LNCAP (cell line): Measurements from ENCODE around the gene UBE2E3.

Experiments used
- TF ChIP-seq, protein P1 (sequence below): fragments of 450-650 bp; IDR thresholded peaks from 2 replicates; pipeline ENCODE4 v1.5.1; 2017; ENCODE audit warnings: mild to moderate bottlenecking

Gene UBE2E3

DNA sequence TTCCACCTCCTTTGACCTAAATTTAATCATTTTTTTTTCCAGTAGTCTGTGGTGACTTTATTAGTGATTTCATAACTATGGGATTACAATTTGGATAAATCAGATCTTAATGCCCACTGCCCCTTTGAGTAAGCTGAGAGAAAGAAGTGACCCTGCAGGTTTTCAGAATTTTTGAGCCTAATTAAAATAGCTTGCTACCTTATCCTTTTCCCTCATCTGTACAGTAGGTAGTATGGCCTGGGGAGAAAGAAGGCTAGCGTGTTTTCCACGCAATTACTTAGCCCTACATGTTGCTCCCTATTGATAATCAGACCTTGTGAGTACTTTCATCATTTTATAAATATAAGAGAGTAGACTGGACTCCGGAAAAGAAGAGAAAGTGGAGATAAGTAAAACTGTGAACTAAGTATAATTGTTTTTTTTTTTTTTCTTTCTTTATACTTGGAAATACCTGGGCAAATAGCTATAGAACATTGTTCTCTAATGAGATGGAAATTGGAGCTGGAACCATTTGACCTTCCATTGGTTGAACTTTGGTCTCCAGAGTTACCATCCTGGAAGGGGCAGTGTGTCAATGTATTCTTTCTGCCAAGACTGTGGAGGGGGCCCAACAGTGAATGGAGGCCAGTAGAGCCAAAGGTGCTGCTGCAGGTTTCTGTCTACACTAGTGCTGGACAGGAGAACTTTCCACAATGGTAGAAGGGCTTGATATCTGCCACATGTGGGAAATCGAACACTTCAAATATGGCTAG is 26.9 kb downstream of the UBE2E3 start:
- TF ChIP-seq, protein P1, sequence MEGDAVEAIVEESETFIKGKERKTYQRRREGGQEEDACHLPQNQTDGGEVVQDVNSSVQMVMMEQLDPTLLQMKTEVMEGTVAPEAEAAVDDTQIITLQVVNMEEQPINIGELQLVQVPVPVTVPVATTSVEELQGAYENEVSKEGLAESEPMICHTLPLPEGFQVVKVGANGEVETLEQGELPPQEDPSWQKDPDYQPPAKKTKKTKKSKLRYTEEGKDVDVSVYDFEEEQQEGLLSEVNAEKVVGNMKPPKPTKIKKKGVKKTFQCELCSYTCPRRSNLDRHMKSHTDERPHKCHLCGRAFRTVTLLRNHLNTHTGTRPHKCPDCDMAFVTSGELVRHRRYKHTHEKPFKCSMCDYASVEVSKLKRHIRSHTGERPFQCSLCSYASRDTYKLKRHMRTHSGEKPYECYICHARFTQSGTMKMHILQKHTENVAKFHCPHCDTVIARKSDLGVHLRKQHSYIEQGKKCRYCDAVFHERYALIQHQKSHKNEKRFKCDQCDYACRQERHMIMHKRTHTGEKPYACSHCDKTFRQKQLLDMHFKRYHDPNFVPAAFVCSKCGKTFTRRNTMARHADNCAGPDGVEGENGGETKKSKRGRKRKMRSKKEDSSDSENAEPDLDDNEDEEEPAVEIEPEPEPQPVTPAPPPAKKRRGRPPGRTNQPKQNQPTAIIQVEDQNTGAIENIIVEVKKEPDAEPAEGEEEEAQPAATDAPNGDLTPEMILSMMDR: no peak

DNA sequence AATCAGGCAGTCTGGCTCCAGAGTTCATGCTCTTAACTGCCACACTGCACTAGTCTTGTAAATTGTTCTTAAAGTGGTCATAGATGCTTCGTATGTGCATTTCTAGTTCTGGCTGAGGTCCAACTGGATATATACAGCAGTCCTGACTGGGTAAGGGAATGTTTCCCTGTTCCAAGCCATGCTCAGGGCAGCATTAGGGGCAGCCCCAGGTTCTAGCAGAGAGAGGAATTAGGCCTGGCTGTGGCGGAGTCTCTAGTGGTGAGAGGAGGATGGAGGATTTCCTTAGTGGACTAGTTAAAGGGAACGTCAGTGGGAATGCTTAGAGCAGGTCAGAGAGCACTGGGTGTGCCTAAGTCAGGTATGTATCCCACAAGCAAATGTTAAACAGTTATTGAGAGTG is 28.0 kb downstream of the UBE2E3 start:
- TF ChIP-seq, protein P1: no peak

DNA sequence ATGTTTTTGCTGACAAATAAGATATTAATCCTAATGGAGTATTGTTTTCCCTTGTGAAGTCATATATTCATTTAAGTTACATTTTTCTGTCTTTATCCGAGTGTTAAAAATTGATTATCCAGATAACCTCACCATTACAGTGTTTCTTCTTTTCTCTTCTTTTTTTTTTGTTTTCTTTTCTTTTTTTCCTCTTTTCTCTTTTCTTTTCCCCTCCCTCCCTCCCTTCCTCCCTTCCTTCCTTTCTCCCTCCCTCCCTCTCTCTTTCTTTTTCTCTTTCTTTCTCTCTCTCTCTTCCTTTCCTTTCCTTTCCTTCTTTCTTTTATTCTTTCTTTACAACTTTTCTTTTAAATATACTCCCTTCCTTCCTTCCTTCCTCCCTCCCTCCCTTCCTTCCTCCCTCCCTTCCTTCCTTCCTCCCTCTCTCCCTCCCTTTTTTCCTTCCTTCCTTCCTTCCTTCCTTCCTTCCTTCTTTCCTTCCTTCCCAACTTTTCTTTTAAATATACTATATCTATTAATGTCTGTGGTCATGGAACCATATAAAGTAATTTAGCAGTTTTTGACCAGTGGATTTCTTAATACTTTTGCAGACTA is 40.9 kb downstream of the UBE2E3 start:
- TF ChIP-seq, protein P1: no peak

DNA sequence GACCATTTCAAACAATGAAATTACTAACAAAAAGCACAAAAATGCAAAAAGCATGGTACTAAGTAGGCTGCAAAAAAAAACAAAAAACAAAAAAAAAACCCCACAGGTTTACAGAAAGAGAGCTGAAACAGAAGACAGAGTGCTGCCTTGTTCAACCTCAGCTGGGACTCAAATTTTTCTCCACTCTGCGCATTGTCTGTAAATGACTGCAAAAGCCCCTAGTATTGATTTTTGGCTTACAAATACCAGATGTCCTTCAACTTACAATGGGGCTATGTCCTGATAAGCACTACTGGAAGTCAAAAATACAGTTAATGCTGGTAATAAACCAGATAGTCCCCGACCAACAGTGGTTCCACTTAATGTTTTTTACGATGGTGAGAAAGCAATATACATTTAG is 42.2 kb downstream of the UBE2E3 start:
- TF ChIP-seq, protein P1: no peak

DNA sequence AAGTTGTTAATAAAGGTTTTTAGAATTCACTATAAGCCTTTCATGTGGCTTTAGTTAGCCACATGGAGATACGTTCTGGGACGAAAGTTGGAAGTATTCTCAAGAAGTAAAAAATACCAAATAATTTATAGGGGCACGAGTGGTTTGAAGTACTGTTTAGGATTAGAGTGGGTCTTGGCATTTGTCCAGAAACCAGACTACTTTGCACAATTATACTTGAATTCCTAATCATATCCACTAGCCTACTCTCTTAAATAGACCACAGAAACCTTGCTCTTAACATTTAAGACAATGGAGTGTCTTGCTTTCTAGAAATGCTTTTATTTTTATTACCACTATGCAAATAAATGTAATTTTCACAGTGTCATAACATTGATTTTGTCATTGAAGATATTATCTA is 44.6 kb downstream of the UBE2E3 start:
- TF ChIP-seq, protein P1: no peak

DNA sequence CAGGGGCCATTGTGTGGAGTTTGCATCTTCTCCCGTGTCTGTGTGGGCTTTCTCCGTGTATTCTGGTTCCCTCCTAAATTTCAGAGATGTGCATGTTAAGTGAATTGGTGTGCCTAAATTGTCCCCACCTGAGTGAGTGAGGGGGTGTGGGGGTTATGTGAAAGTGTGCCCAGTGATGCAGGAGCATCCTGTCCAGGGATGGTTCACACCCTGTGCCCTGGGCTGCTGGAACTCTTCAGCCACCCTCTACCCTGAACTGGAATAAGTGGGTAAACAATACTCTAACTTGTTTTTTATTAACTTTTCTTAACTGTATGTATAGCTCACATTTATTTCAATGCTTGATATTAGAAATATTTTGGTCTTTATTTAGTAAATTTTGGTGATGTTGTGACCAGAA is 56.0 kb downstream of the UBE2E3 start:
- TF ChIP-seq, protein P1: no peak

DNA sequence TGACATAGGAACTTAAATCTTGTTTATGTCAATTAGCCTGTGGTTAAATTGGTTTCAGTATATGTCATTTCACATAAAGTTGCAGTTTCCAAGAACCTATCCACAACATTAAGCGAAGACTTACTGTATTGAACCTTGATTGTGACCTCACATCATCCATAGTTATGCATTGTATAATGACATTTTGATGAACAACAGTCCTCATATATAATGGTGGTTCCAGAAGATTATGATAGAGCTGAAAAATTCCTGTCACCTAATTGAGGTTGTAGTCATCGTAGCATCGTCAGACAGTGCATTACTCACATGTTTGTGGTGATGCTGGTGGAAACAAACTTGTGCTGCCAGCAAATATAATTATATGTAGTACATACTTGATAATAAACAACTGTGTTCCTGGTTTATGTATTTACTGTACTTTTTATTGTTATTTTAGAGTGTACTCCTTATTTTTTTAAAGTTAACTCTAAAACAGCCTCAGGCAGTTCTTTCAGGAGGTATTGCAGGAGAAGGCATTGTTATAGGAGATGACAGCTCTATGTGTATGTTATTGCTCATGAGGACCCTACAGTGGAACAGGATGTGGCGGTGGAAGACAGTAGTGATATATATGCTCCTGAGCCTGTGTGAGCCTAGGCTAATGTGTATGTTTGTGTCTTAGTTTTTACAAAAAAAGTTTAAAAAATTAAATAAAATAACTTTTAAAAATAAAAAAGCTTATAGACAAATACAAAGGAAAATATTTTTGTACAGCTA is 56.6 kb downstream of the UBE2E3 start:
- TF ChIP-seq, protein P1: no peak
